PC-9 (cell line): Measurements from ENCODE around the gene SYNJ2. TPM values are rescaled to one million over a fixed set of nuclear protein-coding genes. Genes with fewer than 3 reads are reported as not detected.
"Not testable (repeated sequence)": the region's sequence is repeated elsewhere in the genome, so short reads cannot be mapped to it uniquely, and the experiment has no call there.

ENCODE experiments used
- BruUV-seq: library from RNA; stranded (reverse); fragments of 400-500 nt; replicated peaks from 2 replicates; lab custom pipeline; 2021; lab: Mats Ljungman, UMichigan
- CTCF ChIA-PET: fragments of 300-600 bp; sonication (Branson Sonifier 250); formaldehyde crosslinking; loops from one replicate; lab custom pipeline; 2022; ENCODE audit warnings: antibody characterized with exemption; lab: Charles Lee
- POLR2A ChIA-PET: fragments of 300-600 bp; sonication (Branson Sonifier 250); formaldehyde crosslinking; loops from one replicate; lab custom pipeline; 2022; ENCODE audit warnings: antibody characterized with exemption; ENCODE audit not compliant: unreplicated experiment; lab: Charles Lee
- DNase-seq, 2 experiments: peaks; one replicate each; pipeline versions ENCODE4 v3.0.0 to v3.0.0-alpha.2; 2015 to 2022; ENCODE audit warnings: mixed read lengths in 1 of 2
- H2AFZ ChIP-seq: fragments of 200-600 bp; sonication (generic); 2 replicates; pipeline ENCODE4 v1.8.1; 2017; ENCODE audit warnings: antibody characterized with exemption
- H3F3A ChIP-seq: fragments of 200-600 bp; sonication (generic); 2 replicates; pipeline ENCODE4 v1.8.1; 2017; ENCODE audit warnings: antibody characterized with exemption, mild to moderate bottlenecking, low read depth; ENCODE audit not compliant: insufficient read depth
- H3K27ac ChIP-seq: fragments of 200-600 bp; sonication (generic); 2 replicates; pipeline ENCODE4 v1.6.1; 2016; ENCODE audit warnings: mixed run types
- H3K27me3 ChIP-seq: fragments of 200-600 bp; sonication (generic); 2 replicates; pipeline ENCODE4 v1.6.1; 2016; ENCODE audit warnings: low read depth, mixed run types; ENCODE audit not compliant: insufficient read depth
- H3K36me3 ChIP-seq: fragments of 200-600 bp; sonication (generic); 2 replicates; pipeline ENCODE4 v1.6.1; 2016; ENCODE audit warnings: low read depth, mixed run types
- H3K4me1 ChIP-seq: fragments of 200-600 bp; sonication (generic); replicated peaks from 2 replicates; pipeline ENCODE4 v1.6.1; 2016; ENCODE audit warnings: mixed run types; ENCODE audit not compliant: insufficient read depth
- H3K4me2 ChIP-seq: fragments of 200-600 bp; sonication (generic); 2 replicates; pipeline ENCODE4 v1.6.1; 2017; ENCODE audit warnings: mixed run types
- H3K4me3 ChIP-seq: fragments of 200-600 bp; sonication (generic); 2 replicates; pipeline ENCODE4 v1.6.1; 2016; ENCODE audit warnings: mixed run types
- H3K79me2 ChIP-seq: fragments of 200-600 bp; sonication (generic); 2 replicates; pipeline ENCODE4 v1.6.1; 2017; ENCODE audit warnings: low read depth, mixed run types
- H3K9me2 ChIP-seq: fragments of 200-600 bp; sonication (generic); 2 replicates; pipeline ENCODE4 v1.8.1; 2017; ENCODE audit warnings: mild to moderate bottlenecking; ENCODE audit not compliant: insufficient read depth
- H3K9me3 ChIP-seq: fragments of 200-600 bp; sonication (generic); 2 replicates; pipeline ENCODE4 v1.8.1; 2016; ENCODE audit warnings: low read depth; ENCODE audit not compliant: insufficient read depth
- H4K20me1 ChIP-seq: fragments of 200-600 bp; sonication (generic); 2 replicates; pipeline ENCODE4 v1.8.1; 2017; ENCODE audit not compliant: insufficient read depth
- CTCF ChIP-seq: fragments of 200-600 bp; sonication (generic); conservative IDR thresholded peaks from 2 replicates; pipeline ENCODE4 v1.6.1; 2017; ENCODE audit warnings: mixed run types, antibody characterized with exemption, mild to moderate bottlenecking, moderate library complexity
- EZH2 ChIP-seq: fragments of 200-600 bp; sonication (generic); IDR thresholded peaks from 2 replicates; pipeline ENCODE4 v1.8.0; 2017; ENCODE audit warnings: antibody characterized with exemption, low read depth
- intact Hi-C: fragments of 100-400 bp; cut with micrococcal nuclease; formaldehyde crosslinking; loops from one replicate; pipeline ENCODE4 v1.10.0; 2022; ENCODE audit not compliant: unreplicated experiment
- total RNA-seq: library from RNA; stranded (reverse); gene quantifications from 2 replicates; pipeline ENCODE4 v1.2.3, GENCODE V29; 2021

The SYNJ2 gene
- total RNA-seq, 1 experiment from 2014 or later: 30.3 TPM

GRCh38 chr6:157937916-157938315, 43.7 kb upstream of the SYNJ2 start:
- H3K27ac ChIP-seq: no peak overlapping the region
- H3F3A ChIP-seq: no peaks in the 10 kb centered on the region
- no peaks in the 10 kb centered on the region for H3K27me3 ChIP-seq
- H4K20me1 ChIP-seq: no peaks in the 10 kb centered on the region
- H2AFZ ChIP-seq: no peak overlapping the region
- H3K4me3 ChIP-seq: no peak overlapping the region
- POLR2A ChIA-PET: no interaction called here
- DNase-seq: no peak
- H3K79me2 ChIP-seq: no peaks in the 10 kb centered on the region
- no peak for TF ChIP-seq EZH2
- no peak for TF ChIP-seq CTCF
- H3K36me3 ChIP-seq: peaks cover 6% of the 10 kb centered on the region; the same call in 1 of the 2 replicates
- no peak overlapping the region for H3K4me2 ChIP-seq
- intact Hi-C loops: no loop called here
- CTCF ChIA-PET: interaction anchor here (0.6 kb wide), 1 partner anchor 9 kb away, joined by 3 read pairs; no protein-coding TSS in a partner anchor
- H3K9me3 ChIP-seq: no peaks in the 10 kb centered on the region
- no peaks in the 10 kb centered on the region for H3K9me2 ChIP-seq
- no peaks in the 10 kb centered on the region for H3K4me1 ChIP-seq
- no TSS peak for BruUV-seq

GRCh38 chr6:157940375-157941036, 41.2 kb upstream of the SYNJ2 start:
- H3K4me3 ChIP-seq, POLR2A ChIA-PET, H3K79me2 ChIP-seq, H3K27ac ChIP-seq, H3K36me3 ChIP-seq, H3K4me1 ChIP-seq, H3K9me2 ChIP-seq, H3K27me3 ChIP-seq, BruUV-seq, intact Hi-C loops, H3F3A ChIP-seq, H4K20me1 ChIP-seq, H2AFZ ChIP-seq, H3K9me3 ChIP-seq, H3K4me2 ChIP-seq, CTCF ChIA-PET: not testable (repeated sequence)
- DNase-seq: peak in 1 of 2 experiments; percentile 38

- no peak overlapping the region for H3K4me3 ChIP-seq
- TF ChIP-seq CTCF: no peak
- no peaks in the 10 kb centered on the region for H3K79me2 ChIP-seq
- no peak overlapping the region for H2AFZ ChIP-seq
- intact Hi-C loops: no loop called here
- no peaks in the 10 kb centered on the region for H3K9me3 ChIP-seq
- ChIA-PET CTCF (no interaction called here), POLR2A (no interaction called here)
- peaks cover 9% of the 10 kb centered on the region for H3K36me3 ChIP-seq
- H3F3A ChIP-seq: no peaks in the 10 kb centered on the region
- no peak overlapping the region for H3K27ac ChIP-seq
- no TSS peak for BruUV-seq
- no peak overlapping the region for H3K4me2 ChIP-seq
- H3K27me3 ChIP-seq: no peaks in the 10 kb centered on the region
- no peaks in the 10 kb centered on the region for H4K20me1 ChIP-seq
- no peak for DNase-seq
- no peaks in the 10 kb centered on the region for H3K4me1 ChIP-seq
- H3K9me2 ChIP-seq: no peaks in the 10 kb centered on the region
Measured at GRCh38 chr6:157941101-157941863, 40.4 kb upstream of the SYNJ2 start.
